Embryonic facial prominence (tissue), 1 donor: ENCODE results near the gene PPP2R2C.

Source experiments
- DNase-seq: peaks from one replicate; pipeline ENCODE4 v3.0.0-alpha.2; 2016; ENCODE audit errors: extremely low spot score

PPP2R2C gene

GRCh38 chr4:6383009-6383404 is 89.4 kb downstream of the PPP2R2C start:
- DNase-seq = no peak

- no peak for DNase-seq
Observed at GRCh38 chr4:6381571-6382123, 90.8 kb downstream of the PPP2R2C start.

- DNase-seq = no peak
Observed at GRCh38 chr4:6380746-6381410, 91.5 kb downstream of the PPP2R2C start.

- no peak for DNase-seq
Observed at GRCh38 chr4:6379767-6380745, 92.4 kb downstream of the PPP2R2C start.

DNA sequence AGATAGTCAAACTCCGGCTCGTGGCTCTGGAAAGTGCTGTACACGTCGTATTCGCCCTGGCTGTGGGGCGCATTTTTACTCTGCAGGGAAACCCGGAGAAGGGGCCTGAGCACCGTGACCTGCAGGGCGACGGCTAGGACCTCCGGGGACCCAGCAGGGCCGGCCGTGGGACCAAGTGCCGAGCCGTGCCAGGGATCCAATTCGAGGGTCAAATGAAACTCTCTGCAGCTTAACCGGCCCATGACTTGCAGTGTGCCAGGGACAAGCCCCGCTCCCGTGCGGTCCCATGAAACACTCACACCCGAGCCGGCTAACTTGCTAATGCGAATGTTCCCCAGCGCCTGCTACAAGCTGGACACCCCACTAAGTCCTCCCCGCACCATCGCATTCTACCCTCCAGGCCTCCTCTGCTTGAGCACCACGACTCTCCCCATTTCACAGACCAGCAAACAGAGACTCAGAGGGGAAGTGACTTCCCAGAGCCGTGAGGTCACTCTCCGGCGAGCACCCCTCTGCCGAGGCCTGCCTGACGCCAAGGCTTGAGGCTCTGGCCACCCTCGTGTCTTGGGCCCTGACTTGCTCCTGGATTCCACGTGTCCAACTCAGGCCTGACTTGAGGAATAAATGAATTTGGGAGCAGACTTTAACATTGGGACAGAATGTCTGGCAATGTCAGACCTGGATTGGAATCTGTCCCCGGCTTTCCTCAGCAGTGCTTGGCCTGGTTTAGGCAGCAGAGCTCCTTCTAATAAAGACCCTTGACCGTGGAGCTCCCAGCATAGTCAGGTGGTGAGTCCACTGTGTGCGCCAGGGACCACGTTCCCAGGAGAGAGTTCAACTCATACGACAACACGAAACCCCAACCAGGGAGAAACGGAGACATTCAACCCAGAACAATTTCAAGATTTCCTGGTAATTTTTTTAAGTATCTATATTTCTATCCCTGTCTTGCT is 93.6 kb downstream of the PPP2R2C start:
- no peak for DNase-seq

DNA sequence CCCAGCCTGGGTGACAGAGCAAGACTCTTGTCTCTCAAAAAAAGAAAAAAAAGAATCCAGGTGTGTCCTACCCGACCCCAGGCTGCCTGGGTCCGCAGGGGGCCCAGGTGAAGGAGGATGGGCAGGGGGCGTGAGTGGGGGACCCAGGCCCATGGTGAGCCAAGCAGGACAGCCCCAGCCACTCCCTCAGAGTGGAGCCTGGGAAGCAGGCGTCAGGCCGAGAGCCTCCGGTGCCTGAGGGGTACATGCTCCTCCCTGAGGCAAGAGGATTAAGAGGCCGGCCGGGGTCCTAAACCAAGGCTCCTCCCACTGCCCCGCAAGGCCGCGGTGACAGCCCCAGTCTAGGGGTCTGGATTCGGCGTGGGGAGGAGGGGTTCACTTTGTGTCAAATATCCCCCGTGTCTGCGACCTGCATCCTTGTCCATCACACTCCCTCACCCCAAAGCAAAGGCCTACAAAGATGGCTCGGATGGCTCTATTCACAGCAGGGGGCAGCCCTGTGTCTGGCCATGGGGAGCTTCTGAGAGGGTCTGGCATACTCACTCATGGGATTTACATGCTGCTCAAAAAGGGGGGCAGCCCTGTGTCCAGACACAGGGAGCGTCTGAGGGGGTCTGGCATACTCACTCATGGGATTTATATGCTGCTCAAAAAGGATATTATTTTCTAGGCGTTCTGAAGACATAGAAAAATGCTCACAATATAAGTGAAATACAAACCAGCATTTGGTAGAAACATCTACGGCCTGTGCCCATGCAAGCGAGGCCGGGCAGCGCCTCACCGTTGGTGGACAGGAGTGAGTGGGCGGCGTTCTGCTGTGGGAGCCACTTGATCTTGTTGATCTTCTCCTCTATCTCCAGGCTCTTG is 94.6 kb downstream of the PPP2R2C start:
- no peak for DNase-seq

DNA sequence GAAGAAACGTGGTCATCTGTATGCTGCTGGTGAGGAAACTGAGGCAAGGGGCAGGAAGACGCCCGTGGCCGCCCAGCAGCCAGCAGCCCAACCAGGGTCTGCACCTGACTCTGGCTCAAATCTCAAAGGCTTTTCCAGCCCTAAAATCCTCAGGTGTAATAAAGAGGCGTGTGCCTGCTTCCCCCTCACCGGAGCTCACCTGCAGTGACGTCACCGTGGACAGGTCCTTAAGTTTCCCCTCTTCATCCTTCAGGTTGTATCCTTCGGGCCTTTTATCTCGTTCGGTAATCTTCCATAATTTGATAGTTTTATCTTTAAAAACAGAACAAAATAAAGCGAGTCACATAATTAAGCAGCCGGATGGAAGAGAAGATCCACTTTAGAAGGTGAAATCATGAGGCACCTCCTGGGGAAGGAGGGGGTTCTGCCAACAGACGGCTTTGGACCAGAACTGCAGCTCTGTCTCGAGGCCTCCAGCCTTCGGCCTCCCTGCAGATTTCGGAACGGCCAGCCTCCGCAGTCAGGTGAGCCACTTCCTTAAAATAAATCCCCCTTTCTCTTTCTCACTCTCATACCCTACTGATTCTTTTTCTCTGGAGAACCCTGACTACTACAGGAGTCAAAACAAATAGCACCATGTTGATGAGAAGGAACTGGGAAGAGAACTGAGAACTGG is 96.7 kb downstream of the PPP2R2C start:
- no peak for DNase-seq

- DNase-seq = no peak
Observed at GRCh38 chr4:6374575-6374974, 97.8 kb downstream of the PPP2R2C start.

- DNase-seq = no peak
Observed at GRCh38 chr4:6373541-6374410, 98.6 kb downstream of the PPP2R2C start.

DNA sequence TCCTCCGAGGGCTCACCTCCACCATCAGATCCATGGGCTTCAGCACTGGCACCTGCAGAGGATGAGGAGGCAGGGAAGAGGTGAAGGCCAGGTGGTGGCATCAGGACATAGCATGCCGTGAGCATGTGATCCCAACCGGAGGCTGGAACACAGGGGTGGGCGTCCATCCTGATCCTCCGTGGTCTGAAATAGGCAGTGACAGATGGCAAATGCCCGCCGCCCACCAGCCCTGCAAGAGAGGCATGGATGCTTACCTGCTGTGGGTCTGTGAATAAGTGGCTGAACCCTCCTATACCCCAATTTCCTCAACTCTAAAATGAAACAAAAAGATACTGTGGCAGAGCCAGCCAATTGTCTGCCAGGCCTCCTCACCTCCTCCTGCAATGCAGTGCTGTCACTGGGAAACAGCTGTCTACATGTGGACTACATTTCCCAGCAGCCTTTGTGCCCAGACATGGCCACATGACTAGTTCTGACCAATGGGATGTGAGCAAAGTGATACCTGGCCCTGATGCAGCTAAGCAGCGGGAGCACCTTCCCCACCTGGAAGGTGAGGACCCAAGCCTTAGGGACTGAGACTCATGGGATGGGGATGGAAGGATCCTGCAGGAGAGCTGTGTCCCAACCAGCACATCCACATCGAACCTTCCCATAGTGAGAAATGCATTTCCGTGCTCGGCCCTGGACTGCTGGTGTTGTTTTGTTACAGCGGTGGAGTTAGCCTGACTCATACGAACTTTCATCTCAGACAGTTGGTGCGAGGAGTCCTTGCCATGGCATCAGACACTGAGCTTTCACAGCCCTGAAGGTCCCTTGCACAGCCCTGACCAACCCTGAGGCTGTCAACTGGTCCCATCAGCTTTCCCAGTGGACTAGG is 99.5 kb downstream of the PPP2R2C start:
- no peak for DNase-seq

DNA sequence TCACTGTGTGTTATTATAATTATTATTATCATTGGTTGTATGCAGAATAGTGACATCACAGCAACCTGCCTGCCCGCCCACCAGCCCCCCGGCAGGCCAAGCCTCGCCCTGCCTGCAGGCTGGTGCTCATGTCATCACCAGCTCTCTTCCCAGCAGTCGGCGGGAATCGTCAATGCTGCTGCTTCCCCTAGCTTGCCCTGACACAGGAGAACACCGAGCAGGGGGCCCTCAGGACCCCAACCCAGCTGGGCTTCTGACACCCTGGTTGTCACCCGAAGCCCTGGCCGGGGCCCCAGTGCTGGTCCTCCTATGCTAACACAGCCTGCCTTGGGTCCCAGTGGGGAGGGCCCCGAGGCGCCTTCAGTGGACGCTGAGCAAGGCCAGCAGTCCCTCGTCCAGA is 100.6 kb downstream of the PPP2R2C start:
- DNase-seq = no peak

DNA sequence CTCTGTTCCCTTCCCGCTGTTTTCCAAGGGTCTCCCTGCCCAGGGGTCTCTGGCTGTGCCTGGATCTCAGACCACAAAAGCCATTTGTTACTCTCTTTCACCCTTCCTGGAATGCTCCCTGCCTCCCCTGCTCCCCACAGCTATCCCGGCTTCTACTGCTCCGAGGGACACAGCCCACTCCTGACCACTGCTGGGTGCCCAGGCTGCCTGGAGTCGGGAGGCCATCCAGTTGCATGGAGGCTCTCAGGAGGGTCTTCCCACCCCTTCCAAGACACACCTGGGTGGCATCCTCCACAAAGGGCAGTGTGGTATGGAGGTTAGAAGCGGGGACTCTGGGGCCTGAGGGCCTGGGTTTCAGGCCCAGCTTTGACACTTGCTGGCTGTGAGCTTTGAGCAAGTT is 101.1 kb downstream of the PPP2R2C start:
- DNase-seq = no peak

GRCh38 chr4:6369924-6370645 is 102.3 kb downstream of the PPP2R2C start:
- no peak for DNase-seq

DNA sequence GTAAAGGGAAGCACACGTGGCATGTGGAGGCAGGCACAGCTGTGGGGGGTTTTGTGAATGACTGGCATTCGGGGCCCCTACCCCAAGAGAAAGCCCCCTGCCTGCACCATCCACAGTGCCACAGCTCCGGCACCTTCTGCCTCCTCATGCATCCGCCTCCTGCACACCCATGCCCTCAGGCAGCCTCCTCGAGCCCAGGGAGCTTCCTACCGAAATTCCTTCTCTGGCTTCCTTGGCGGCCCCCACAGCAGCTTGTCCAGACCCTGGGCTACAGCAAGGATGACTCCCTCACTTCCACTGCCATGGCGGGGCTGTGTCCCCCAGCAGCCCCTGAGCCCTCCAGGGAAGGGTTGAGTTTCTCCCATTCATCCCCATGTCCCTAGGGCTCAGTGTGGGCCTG is 102.9 kb downstream of the PPP2R2C start:
- DNase-seq = no peak

GRCh38 chr4:6369035-6369434 is 103.4 kb downstream of the PPP2R2C start:
- no peak for DNase-seq

- no peak for DNase-seq
Observed at GRCh38 chr4:6368601-6369000, 103.8 kb downstream of the PPP2R2C start.

DNA sequence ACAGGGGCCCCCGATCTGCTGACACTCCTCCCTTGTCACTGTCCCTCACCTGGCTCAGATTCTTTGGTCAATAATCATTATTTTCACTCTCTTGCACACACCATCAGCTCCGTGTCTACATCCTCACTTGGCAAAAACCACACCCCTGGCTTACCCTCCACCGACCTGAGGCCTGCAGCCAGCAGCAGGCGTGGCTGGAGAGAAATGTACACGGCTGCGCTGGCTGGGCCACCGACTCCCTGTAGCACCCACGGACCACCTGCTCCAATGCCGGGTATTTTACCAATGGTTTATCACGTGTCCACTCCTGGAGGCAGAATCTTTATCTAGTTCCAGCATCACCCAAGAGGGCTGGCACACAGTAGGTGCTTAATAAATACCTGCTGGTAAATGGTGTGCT is 104.3 kb downstream of the PPP2R2C start:
- DNase-seq = no peak
